ENCODE data around the gene AMFR.

GRCh38 chr16:56330476-56330875 lies 94.9 kb downstream of the AMFR start:
- TF ChIP-seq CTCF (IDR thresholded peaks at IDR 0.05) (no peak), ZFX (IDR thresholded peaks at IDR 0.05; ENCODE audit: borderline replicate concordance) (no peak)

All from 22Rv1 (cell line).